Thoracic aorta (tissue), 2 donors: ENCODE measurements around the gene COTL1. TPM values are rescaled to one million over a fixed set of nuclear protein-coding genes. Genes with fewer than 3 reads are reported as not detected.
"Not testable (repeated sequence)": the region's sequence is repeated elsewhere in the genome, so short reads cannot be mapped to it uniquely, and the experiment has no call there.

ENCODE experiments used
- ATAC-seq: fragments of 150-250 bp; one replicate; pipeline ENCODE4 v1.8.0; 2017; ENCODE audit warnings: low read depth; ENCODE audit not compliant: insufficient number of reproducible peaks, low FRiP score
- DNase-seq: peaks from one replicate; pipeline ENCODE4 v3.0.0-alpha.2; 2020; ENCODE audit warnings: low spot score
- H3K27ac ChIP-seq, 2 donors: fragments of 200-600 bp; sonication (generic); 1 replicate in 1 of 2; 2 replicates in 1 of 2; pipeline ENCODE4 v1.5.1; 2016; ENCODE audit warnings: mild to moderate bottlenecking in 2 of 2, moderate library complexity in 2 of 2
- H3K27me3 ChIP-seq: fragments of 200-600 bp; sonication (generic); replicated peaks from 2 replicates; pipeline ENCODE4 v1.6.0; 2016; ENCODE audit warnings: mild to moderate bottlenecking; ENCODE audit not compliant: insufficient read depth
- H3K36me3 ChIP-seq: fragments of 200-600 bp; sonication (generic); one replicate; pipeline ENCODE4 v1.5.1; 2016
- H3K4me1 ChIP-seq, 2 donors: fragments of 200-600 bp; sonication (generic); 1 replicate in 1 of 2; 2 replicates in 1 of 2; pipeline versions ENCODE4 v1.5.1 to v1.6.0; 2016; ENCODE audit warnings: low read depth in 2 of 2, mild to moderate bottlenecking in 1 of 2; ENCODE audit not compliant: control insufficient read depth in 1 of 2
- H3K4me3 ChIP-seq: fragments of 200-600 bp; sonication (generic); 2 replicates; pipeline ENCODE4 v1.5.1; 2016; ENCODE audit warnings: mild to moderate bottlenecking
- H3K9me3 ChIP-seq: fragments of 200-600 bp; sonication (generic); 2 replicates; pipeline ENCODE4 v1.5.1; 2016
- total RNA-seq, 2 donors: library from RNA; depleted of rRNA; stranded (reverse); fragments of >200 nt; gene quantifications; one replicate each; pipeline versions ENCODE4 v1.1.0 to v1.2.3, GENCODE V29; 2016
- TF ChIP-seq, protein P1 (sequence below): fragments of 200-600 bp; sonication (generic); IDR thresholded peaks from one replicate; pipeline ENCODE4 v1.5.1; 2019; ENCODE audit warnings: antibody characterized with exemption

The COTL1 gene
- total RNA-seq, 2 donors from 2014 or later, result 32.0 to 46.8 TPM

- no peaks in the 10 kb centered on the region for H3K9me3 ChIP-seq
- no peak for ATAC-seq
These were observed 93.4 kb downstream of the COTL1 start for GRCh38 chr16:84524346-84524920.

DNA sequence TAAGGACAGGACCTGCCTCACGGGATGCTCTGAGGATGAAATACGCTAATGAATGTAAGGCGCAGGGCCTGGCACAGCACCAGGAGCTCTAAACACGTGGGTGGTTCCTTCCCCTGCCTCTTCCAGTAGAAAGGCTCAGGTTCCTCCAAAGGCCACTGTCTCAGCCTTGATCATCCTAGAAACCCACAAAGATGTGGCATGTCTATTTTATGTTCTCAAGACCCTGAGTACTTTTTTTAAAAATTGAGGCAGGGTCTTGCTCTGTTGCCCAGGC is 96.4 kb downstream of the COTL1 start:
- no peak overlapping the region for H3K27ac ChIP-seq
- DNase-seq (no peak), ATAC-seq (no peak)
- no peaks in the 10 kb centered on the region for H3K36me3 ChIP-seq
- TF ChIP-seq, protein P1, sequence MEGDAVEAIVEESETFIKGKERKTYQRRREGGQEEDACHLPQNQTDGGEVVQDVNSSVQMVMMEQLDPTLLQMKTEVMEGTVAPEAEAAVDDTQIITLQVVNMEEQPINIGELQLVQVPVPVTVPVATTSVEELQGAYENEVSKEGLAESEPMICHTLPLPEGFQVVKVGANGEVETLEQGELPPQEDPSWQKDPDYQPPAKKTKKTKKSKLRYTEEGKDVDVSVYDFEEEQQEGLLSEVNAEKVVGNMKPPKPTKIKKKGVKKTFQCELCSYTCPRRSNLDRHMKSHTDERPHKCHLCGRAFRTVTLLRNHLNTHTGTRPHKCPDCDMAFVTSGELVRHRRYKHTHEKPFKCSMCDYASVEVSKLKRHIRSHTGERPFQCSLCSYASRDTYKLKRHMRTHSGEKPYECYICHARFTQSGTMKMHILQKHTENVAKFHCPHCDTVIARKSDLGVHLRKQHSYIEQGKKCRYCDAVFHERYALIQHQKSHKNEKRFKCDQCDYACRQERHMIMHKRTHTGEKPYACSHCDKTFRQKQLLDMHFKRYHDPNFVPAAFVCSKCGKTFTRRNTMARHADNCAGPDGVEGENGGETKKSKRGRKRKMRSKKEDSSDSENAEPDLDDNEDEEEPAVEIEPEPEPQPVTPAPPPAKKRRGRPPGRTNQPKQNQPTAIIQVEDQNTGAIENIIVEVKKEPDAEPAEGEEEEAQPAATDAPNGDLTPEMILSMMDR, result no peak
- H3K27me3 ChIP-seq, result no peaks in the 10 kb centered on the region
- no peak overlapping the region for H3K4me3 ChIP-seq
- peaks cover 0 to 2% of the 10 kb centered on the region in 2 donors for H3K4me1 ChIP-seq
- H3K9me3 ChIP-seq, result no peaks in the 10 kb centered on the region

More at GRCh38 chr16:84524346-84524920, 93.4 kb downstream of the COTL1 start:
- Histone ChIP-seq H3K4me3 (no peak overlapping the region), H3K27ac (no peak overlapping the region), H3K27me3 (no peaks in the 10 kb centered on the region), H3K4me1 (peaks cover 14 to 28% of the 10 kb centered on the region in 2 donors), H3K36me3 (no peaks in the 10 kb centered on the region)
- TF ChIP-seq, protein P1, result no peak
- no peak for DNase-seq

GRCh38 chr16:84520725-84521496 is 97.0 kb downstream of the COTL1 start:
- DNase-seq, result no peak
- no peak for ATAC-seq

GRCh38 chr16:84519855-84520254 is 98.0 kb downstream of the COTL1 start:
- no peaks in the 10 kb centered on the region for H3K36me3 ChIP-seq
- no peak overlapping the region for H3K27ac ChIP-seq
- DNase-seq (no peak), ATAC-seq (no peak)
- no peaks in the 10 kb centered on the region for H3K27me3 ChIP-seq
- H3K4me3 ChIP-seq, result no peak overlapping the region
- TF ChIP-seq, protein P1, result no peak
- no peaks in the 10 kb centered on the region for H3K9me3 ChIP-seq
- H3K4me1 ChIP-seq, result no peaks in the 10 kb centered on the region

More at GRCh38 chr16:84520725-84521496, 97.0 kb downstream of the COTL1 start:
- Histone ChIP-seq H3K4me1 (no peaks in the 10 kb centered on the region), H3K9me3 (no peaks in the 10 kb centered on the region), H3K4me3 (no peak overlapping the region), H3K27me3 (no peaks in the 10 kb centered on the region), H3K27ac (no peak overlapping the region), H3K36me3 (no peaks in the 10 kb centered on the region)
- TF ChIP-seq, protein P1, result no peak

DNA sequence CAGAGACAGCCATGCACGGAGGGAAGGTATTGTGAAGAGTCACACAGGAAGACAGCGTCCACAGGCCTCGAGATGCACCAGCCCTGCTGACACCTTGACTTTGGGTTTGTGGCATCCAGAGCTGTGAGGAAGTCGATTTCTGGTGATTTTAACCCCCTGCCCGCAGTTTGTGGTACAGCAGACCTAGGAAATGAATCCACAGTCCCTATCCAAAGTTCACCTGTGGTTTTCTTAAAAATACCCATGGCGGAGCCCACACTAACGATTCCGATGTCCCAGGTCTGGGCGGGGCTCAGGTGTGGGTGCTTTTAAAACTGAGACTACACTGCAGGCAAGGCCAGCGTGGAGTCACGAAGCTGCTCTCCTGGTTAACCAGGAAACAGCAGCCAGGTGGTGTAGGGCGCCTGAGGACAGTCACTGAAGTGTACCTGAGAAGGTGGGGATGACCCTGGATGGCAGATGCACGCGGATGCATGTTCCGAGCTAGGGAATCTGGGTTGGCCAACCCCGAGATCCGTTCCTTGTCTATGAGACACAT is 99.0 kb downstream of the COTL1 start:
- no peaks in the 10 kb centered on the region for H3K27me3 ChIP-seq
- H3K36me3 ChIP-seq, result no peaks in the 10 kb centered on the region
- no peaks in the 10 kb centered on the region for H3K9me3 ChIP-seq
- TF ChIP-seq, protein P1, result no peak
- H3K4me3 ChIP-seq, result no peak overlapping the region
- H3K27ac ChIP-seq, result no peak overlapping the region
- ATAC-seq, result no peak
- H3K4me1 ChIP-seq, result no peaks in the 10 kb centered on the region
- DNase-seq, result no peak

- not testable (repeated sequence) for H3K9me3 ChIP-seq, H3K27me3 ChIP-seq, DNase-seq, H3K4me1 ChIP-seq, H3K27ac ChIP-seq, H3K4me3 ChIP-seq, H3K36me3 ChIP-seq, ATAC-seq
These were observed 99.7 kb downstream of the COTL1 start for GRCh38 chr16:84518220-84518619.
